ENCODE results near the gene CCL28. TPM values are rescaled to one million over a fixed set of nuclear protein-coding genes. Genes with fewer than 3 reads are reported as not detected.

The CCL28 gene
- total RNA-seq, 4 donors from 2014 or later = 21.5 to 44.7 (median 32.7) TPM

GRCh38 chr5:43376496-43377140 is 35.6 kb downstream of the CCL28 start:
- TF ChIP-seq, protein P1, sequence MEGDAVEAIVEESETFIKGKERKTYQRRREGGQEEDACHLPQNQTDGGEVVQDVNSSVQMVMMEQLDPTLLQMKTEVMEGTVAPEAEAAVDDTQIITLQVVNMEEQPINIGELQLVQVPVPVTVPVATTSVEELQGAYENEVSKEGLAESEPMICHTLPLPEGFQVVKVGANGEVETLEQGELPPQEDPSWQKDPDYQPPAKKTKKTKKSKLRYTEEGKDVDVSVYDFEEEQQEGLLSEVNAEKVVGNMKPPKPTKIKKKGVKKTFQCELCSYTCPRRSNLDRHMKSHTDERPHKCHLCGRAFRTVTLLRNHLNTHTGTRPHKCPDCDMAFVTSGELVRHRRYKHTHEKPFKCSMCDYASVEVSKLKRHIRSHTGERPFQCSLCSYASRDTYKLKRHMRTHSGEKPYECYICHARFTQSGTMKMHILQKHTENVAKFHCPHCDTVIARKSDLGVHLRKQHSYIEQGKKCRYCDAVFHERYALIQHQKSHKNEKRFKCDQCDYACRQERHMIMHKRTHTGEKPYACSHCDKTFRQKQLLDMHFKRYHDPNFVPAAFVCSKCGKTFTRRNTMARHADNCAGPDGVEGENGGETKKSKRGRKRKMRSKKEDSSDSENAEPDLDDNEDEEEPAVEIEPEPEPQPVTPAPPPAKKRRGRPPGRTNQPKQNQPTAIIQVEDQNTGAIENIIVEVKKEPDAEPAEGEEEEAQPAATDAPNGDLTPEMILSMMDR (IDR thresholded peaks at IDR 0.05) = no peak
- TF ChIP-seq POLR2A (IDR thresholded peaks at IDR 0.05) = no peak
- Histone ChIP-seq H3K4me3 (replicated peaks in 1 of 3) (no peak overlapping the region), H3K36me3 (peaks cover 0 to 22% of the 10 kb centered on the region in 2 donors), H3K27ac (no peak overlapping the region), H3K27me3 (no peaks in the 10 kb centered on the region), H3K9me3 (no peaks in the 10 kb centered on the region), H3K4me1 (no peaks in the 10 kb centered on the region)
- WGBS, 2 donors = 83 to 96% methylated on average over 1 of the region's 1 CpG
- intact Hi-C loops (cut with DNase I) = no loop called here
- DNase-seq = no peak

- H3K4me3 ChIP-seq (replicated peaks in 1 of 3) = no peak overlapping the region
- no peaks in the 10 kb centered on the region for H3K4me1 ChIP-seq
- no peak for TF ChIP-seq POLR2A (IDR thresholded peaks at IDR 0.05)
- TF ChIP-seq, protein P1 (IDR thresholded peaks at IDR 0.05) = no peak
- no peak overlapping the region for H3K27ac ChIP-seq
- peaks cover 0 to 9% of the 10 kb centered on the region in 2 donors for H3K36me3 ChIP-seq
- no peak for DNase-seq
- H3K9me3 ChIP-seq = no peaks in the 10 kb centered on the region
- no peaks in the 10 kb centered on the region for H3K27me3 ChIP-seq
- intact Hi-C loops (cut with DNase I) = no loop called here
Measured at GRCh38 chr5:43371821-43372220, 40.4 kb downstream of the CCL28 start.

DNA sequence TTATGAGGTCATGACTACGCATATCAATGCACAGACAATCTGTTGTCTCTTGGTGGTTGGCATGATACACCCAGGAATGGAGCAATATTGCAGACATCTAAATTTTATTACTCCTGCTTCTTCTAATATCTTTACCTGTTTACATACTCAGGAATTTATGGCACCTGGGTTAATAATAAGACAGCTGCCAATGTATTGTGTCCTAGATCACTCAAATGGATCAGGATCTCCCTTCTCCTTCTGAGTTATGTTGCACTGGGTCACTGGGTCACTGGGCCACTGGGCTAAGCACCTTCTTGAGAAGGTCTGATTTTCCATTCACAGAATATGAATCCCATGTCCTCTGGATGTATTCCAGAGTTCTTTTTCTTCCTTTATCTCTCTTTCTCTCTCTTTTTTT is 41.8 kb downstream of the CCL28 start:
- DNase-seq = no peak
- H3K4me3 ChIP-seq (replicated peaks in 1 of 3) = no peak overlapping the region
- H3K36me3 ChIP-seq = no peaks in the 10 kb centered on the region
- 94 to 100% methylated on average over 1 of the region's 1 CpG for WGBS, 2 donors
- H3K27me3 ChIP-seq = no peaks in the 10 kb centered on the region
- no peaks in the 10 kb centered on the region for H3K9me3 ChIP-seq
- H3K4me1 ChIP-seq = no peaks in the 10 kb centered on the region
- TF ChIP-seq, protein P1 (IDR thresholded peaks at IDR 0.05) = no peak
- no peak for TF ChIP-seq POLR2A (IDR thresholded peaks at IDR 0.05)
- H3K27ac ChIP-seq = no peak overlapping the region
- intact Hi-C loops (cut with DNase I) = no loop called here

DNA sequence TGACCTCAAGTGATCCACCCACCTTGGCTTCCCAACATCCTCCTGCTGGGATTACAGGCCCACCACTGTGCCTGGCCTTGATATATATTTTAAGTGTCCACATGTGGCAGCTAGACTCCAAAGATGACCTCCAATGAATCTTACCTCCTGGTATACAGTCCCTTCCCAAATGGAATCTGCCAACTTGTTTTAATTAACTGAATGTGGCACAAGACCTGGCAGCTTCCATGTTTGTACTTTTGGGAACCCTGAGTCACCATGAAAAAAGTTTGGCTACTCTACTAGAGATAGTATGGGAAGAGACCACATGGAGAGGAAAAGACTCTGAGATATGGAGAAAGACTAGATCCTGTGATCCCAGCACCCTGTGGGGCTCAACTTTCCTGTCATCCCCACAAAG is 42.5 kb downstream of the CCL28 start:
- intact Hi-C loops (cut with DNase I) = no loop called here
- no peaks in the 10 kb centered on the region for H3K27me3 ChIP-seq
- no peak overlapping the region for H3K4me3 ChIP-seq (replicated peaks in 1 of 3)
- H3K36me3 ChIP-seq = no peaks in the 10 kb centered on the region
- no peak for DNase-seq
- no peaks in the 10 kb centered on the region for H3K9me3 ChIP-seq
- H3K4me1 ChIP-seq = no peaks in the 10 kb centered on the region
- no peak overlapping the region for H3K27ac ChIP-seq
- no peak for TF ChIP-seq POLR2A (IDR thresholded peaks at IDR 0.05)
- TF ChIP-seq, protein P1 (IDR thresholded peaks at IDR 0.05) = no peak

DNA sequence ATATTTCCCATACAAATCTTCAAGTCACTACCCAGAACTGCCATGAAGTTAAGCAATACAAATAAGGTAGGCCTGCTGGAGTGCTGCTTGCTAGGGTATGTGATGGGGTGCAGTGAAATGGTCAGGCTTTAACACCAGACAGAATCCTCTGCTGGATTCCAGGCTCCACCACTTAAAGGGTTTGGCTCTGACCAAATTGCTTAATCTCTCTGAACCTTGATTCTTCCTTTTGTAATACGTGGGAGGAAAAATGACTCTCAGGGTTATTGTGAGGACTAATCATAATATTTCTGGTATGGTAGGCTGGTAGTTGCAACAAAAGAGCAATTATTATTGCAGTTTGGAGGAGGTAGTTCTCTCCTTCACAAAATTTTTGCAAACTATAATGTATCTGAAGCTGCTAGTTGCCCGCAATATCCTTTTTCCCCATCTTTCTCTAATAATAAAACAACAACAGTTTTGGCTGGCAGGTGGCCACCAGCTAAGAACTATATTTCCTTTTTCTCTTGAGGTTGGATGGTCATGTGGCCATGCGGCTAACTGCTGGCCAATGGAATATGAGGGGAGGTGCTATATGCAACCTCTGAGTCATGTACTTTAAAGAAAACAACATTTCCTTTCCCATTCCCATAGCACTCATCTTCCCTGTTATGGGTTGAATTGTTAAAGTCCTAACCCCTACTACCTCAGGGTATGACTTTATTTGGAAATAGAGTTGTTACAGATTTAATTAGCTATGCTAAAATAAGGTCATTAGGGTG is 44.1 kb downstream of the CCL28 start:
- intact Hi-C loops (cut with DNase I) = no loop called here
- Histone ChIP-seq H3K36me3 (no peaks in the 10 kb centered on the region), H3K4me1 (peaks cover 0 to 6% of the 10 kb centered on the region in 2 donors), H3K27ac (no peak overlapping the region), H3K9me3 (no peaks in the 10 kb centered on the region), H3K4me3 (replicated peaks in 1 of 3) (no peak overlapping the region), H3K27me3 (no peaks in the 10 kb centered on the region)
- no peak for TF ChIP-seq POLR2A (IDR thresholded peaks at IDR 0.05)
- TF ChIP-seq, protein P1 (IDR thresholded peaks at IDR 0.05) = no peak
- 86 to 91% methylated on average over 3 of the region's 3 CpGs for WGBS, 2 donors
- DNase-seq = no peak
